Stimulated activated CD8-positive, alpha-beta memory T cell treated with anti-CD3 and anti-CD28 coated beads, Interleukin-2, amount 100 ng/mL, for 48 hours (primary cell): Measurements from ENCODE around the gene DRG1.
"Not testable (repeated sequence)": the region's sequence is repeated elsewhere in the genome, so short reads cannot be mapped to it uniquely, and the experiment has no call there.

ENCODE experiments used
- DNase-seq, 2 donors: peaks; one replicate each; pipeline ENCODE4 v3.0.0-alpha.2; 2020; ENCODE audit warnings: low read depth in 2 of 2

Gene DRG1

DNA sequence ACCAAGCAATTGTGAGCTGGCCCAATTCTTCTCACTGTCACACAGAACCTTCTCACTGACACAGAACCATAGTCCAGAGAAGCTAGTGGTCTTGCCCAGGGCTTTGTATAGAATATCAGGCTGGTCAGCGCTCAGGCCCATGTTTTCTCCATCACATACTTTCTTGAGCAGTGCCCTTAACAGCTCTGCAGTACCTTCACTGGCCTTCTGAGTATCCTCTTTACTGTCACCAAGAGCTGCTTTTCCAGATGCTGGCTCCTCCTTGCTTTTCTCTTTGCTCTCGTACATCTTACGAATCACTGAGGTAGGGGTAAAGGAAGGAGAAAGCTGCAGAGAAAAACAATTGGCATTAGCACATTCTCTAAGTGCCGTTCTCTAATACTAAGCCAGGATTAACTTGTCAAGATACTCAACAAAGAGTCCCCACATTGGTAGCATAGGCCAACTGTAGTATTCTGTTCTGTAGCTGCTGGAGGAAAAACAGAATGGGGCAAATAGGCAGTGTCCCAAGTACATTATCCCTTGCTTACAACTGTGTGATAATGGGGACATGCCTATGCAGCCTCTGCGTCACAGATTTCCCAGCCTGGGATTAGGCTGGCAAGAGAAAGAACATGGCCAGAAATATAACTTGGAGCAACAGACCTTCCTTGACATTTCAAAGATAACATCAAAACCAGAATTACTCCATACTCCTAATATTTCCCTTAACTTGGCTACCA is 43.5 kb downstream of the DRG1 start:
- DNase-seq = no peak

DNA sequence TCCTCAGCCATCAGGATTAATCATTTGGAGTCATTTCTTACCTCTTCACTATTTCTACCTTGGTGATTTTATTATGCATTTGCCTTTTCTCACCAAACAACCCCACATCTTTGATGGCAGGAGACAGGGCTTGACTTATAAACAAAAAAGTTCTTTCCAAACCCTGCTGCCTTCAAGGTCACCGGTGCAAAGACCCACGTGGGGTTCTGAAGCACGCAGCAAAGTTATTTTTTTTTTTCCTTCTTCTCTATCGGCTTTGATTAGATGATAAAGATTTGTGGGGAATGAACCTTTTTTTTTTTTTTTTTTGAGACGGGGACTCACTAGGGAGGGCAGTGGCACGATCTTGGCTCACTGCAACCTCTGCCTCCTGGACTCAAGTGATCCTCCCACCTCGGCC is 44.1 kb downstream of the DRG1 start:
- no peak for DNase-seq

DNA sequence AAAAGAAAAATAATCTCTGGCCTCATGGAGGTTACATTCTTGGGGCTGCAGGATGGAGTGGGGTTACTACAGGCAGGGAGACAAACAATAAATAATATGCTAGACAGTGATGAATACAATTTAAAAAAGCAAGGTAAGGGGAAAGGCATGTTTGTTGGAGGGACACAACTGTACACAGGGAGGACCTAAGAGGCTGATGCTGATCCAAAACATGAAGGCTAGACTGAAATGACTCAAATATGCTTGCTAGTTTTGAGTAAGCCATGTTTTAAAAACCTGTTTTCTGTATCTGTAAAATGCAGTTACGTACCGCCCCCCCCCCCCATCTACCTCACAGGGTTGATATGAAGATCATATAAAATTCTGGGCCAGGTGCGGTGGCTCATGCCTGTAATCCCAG is 46.2 kb downstream of the DRG1 start:
- DNase-seq = no peak

DNA sequence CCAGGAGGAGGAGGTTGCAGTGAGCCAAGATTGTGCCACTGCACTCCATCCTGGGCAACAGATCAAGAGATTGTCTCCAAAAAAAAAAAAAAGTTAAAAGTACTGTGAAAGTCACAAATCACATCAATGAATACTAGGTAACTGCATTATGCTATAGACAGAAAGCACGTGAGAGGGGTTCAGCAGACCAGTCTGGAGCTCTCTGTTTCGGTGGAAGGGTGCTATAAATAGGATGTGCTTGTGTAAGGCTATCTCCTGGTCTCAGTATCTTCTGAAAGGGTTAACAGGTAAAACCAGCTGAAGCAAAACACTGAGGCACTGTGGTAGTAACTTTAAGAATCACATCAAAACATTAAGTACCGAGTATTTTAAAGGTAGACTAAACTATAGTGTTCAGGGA is 46.8 kb downstream of the DRG1 start:
- DNase-seq = no peak

DNA sequence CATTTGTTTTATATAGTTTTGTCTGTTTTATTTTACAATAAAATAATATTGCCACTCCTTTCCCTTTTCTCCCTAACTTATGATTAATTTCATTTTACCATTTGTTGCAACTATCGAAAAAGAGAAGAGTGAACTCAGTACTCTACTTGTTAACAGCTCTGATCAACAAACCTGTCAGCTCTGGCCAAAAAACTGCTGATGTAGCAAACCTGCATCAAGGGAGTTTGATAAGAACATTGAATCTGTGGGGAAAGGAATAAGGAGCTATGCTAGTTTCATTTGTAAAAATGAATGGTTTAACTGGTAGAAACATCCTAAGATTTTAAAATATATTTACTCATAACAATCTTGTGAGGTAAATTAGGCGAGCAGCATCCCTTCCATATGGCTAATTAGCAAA is 47.4 kb downstream of the DRG1 start:
- no peak for DNase-seq

DNA sequence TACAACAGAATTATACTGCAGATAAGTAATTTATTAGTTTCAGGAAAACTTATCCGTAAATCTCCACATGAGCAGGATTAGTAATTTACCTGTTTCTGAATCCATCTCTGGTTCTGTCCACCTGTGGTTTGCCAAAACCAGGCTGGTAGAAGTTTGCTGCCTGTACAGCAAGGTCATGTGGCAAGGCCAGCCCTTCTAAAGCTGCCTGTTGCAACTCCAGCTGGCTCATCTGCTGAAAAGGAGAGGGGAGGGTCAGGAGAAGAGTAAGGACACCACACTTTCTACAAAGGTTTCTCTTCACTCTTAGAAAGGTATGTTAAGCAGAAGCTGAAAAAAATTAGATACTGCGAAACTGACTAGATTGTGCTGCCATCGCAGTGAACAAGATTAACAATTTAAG is 47.9 kb downstream of the DRG1 start:
- DNase-seq = no peak

DNA sequence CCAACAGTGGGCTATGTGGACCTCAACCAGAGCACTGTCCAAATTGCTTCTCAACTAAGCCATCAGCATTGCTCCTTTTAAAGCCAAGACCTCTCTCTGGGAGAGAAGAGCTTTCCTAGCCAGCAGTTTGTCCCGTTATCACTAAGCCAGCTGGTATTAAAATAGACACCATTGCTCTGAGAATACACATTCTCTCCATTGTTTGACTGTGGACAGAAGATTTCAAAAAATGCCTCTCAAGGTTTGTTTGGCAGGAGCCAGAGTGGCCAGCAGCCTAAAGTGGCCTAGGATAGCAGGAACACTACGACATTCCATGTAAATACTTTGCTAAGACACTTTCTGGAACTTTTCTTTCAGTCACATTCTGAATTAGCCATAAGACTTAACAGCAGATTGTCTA is 49.0 kb downstream of the DRG1 start:
- DNase-seq = no peak

DNA sequence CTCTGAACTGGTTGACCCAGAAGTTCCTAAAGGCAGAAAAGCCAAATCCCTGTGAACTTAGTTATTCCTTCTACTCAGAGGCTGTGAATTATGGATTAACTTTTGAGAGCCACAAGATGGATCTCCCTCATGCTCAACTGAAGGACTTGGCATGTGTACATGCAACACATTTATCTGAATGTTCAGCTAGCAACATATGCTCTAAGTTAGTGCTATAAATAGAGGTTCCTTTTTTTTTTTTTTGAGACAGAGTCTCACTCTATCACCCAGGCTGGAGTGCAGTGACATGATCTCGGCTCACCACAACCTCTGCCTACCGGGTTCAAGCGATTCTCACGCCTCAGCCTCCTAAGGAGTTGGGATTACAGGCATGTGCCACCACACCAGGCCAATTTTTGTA is 50.1 kb downstream of the DRG1 start:
- no peak for DNase-seq

DNA sequence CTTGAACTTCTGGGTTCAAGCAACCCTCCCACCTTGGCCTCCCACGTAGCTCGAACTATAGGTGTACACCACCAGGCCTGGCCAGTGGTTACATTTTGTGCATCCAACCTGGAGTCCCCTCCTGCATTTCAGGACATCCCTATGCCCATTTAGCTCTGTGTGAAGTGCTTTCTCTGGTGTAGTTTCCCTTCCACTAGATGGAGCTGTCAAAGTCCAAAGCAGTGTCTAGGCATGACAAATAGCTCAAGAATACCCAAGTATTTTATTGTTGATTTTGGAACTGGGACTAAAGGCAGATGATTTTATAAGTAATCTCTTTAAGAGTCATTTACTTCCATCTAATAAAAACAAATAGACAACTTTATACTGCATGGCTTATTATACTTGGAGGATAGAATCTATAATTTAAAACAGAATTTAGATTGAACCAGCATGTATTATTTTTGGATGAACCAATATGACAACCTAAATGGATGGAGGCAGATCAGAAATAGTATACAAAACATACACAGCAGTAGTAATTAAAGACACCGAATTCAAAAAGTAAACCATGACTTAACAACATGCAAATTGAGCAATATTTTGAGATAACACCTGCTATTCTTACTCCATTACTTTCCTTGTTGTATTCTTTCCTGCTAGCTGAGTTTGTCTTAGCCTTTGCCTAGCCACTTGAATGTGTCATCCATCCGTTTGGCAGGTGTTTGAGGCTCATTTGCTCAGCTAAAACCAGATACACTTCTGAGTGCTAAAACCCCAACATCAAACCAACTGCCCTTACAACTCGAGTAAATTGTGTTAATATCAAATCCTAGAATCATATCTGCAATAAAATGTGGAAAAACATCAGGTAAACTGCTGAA is 52.5 kb downstream of the DRG1 start:
- DNase-seq = no peak

DNA sequence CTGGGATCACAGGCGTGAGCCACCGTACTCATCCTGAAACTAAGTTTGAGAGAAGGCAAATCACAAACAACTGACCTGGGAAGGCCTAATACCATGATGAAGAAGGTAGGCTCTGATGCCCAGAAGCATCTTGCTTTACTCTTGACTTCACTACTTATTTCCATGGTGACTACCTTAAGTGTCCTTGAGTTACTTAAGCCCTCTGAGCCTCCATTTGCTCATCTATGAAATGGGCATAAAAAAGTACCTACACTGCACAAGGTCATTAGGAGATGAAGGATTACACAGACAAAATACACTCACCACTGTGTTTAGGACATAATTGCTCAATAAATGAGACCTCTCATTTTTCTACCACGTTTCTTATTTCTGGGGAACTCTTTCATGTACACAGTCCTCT is 62.3 kb downstream of the DRG1 start:
- no peak for DNase-seq

DNA sequence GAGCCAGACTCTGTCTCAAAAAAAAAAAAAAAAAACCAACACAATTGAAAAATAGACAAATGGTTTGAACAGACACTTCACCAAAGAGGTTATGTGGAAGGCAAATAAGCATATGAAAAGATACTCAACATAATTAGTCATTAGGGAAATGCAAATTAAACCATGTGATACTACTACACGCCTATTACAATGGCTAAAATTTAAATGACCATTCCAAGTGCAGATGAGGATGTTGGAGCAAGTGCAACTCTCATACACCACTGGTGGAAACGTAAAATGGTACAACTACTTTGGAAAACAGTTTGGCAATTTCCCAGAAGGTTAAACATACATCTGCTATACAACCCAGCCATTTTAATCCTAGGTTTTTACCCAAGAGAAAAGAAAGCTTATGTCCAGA is 65.9 kb downstream of the DRG1 start:
- no peak for DNase-seq

DNA sequence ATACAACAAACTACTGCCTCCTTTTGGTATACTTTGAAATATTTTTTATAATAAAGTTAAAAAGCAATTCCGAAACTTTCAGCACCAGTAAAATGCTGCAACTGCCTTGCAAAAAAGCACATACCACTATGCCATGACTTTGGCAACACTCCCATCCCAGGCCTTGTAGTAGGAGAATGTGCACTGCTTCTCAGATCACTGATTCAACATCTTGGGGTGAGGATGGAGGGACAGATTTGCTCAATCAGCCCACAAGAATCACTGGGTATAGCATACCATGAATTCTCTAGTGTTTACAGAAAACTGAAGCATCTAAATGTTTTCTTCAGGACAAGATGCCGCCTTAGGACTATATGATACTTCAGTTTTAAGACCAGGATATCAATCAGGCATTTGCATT is 75.3 kb downstream of the DRG1 start:
- no peak for DNase-seq

DNA sequence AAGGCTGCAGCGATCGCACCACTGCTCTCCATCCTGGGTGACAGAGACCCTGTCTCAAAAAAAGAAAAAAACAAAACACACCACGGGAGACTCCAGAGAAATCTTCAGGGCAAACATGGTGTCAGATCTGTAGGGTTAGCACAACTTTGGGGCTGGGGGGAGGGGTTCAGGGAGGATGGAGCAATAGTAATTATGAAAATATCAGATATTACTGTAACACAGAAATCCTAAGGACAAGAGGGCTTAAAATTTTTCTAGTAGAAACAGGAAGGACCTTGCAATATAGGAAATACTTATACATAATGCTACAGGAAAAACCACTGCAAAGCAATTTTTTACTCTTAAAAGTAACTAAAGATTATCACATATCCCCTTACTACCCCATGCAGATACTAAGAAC is 76.4 kb downstream of the DRG1 start:
- DNase-seq = no peak

DNA sequence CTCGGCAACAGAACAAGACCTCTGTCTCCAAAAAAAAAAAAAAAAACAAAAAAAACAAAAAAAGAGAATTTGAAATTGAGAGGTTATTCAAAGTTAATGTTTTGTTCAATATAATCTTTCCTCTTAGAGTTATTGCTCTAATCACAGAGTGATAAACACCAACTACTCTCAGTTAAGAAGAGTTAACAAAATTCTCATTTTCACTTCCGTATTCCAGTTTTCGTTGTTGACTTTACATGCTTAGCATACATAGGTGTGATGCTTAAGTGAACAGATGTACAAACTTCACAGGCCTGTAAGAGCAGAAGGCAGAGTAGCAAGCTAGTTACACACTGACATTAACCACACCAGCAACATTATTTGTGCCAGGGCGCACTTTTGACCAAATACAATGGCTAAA is 77.9 kb downstream of the DRG1 start:
- no peak for DNase-seq

DNA sequence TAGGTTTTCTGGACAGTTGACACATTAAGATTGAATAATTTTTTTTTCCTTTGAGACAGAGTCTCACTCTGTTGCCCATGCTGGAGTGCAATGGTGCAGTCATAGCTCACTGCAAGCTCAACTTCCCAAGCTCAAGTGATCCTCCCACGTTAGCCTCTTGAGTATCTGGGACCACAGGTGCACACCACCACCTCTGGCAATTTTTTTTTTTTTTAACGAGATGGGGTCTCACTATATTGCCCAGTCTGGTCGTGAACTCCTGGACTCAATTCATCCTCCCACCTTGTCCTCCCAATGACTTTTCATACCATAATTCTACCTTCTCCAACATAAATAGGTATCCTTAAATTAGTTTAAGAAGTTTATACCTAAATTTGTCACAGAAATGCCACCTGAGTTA is 81.7 kb downstream of the DRG1 start:
- no peak for DNase-seq

DNA sequence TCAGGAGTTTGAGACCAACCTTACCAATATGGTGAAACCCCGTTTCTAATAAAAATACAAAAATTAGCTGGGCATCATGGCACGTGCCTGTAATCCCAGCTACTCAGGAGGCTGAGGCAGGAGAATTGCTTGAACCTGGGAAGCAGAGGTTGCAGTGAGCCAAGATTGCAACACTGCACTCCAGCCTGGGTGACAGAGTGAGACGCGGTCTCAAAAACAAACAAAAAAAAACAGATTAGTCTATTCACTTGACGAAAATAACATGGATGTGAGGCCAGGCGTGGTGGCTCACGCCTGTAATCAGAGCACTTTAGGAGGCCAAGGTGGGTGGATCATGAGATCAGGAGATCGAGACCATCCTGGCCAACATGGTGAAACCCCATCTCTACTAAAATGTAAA is 83.1 kb downstream of the DRG1 start:
- not testable (repeated sequence) for DNase-seq
